Measurements from ENCODE around the gene DDC.

DDC gene

GRCh38 chr7:50409856-50410745 is 155.1 kb downstream of the DDC start:
- Histone ChIP-seq H4K20me1 (ENCODE audit: insufficient read depth, low read length, poor library complexity, severe bottlenecking) (no peaks in the 10 kb centered on the region), H3K79me2 (ENCODE audit: insufficient read depth, low read length) (no peaks in the 10 kb centered on the region), H3F3A (ENCODE audit: low read depth) (no peaks in the 10 kb centered on the region), H3K27me3 (ENCODE audit: insufficient read depth, low read length, poor library complexity, severe bottlenecking) (no peaks in the 10 kb centered on the region), H3K4me1 (ENCODE audit: insufficient read depth, low read length, poor library complexity, severe bottlenecking) (no peaks in the 10 kb centered on the region), H3K4me3 (ENCODE audit: low read length, poor library complexity, severe bottlenecking) (no peak overlapping the region), H3K4me2 (ENCODE audit: low read depth, low read length, poor library complexity, severe bottlenecking) (no peak overlapping the region), H3K9me2 (replicated peaks; ENCODE audit: low read depth, low read length) (no peaks in the 10 kb centered on the region), H3K36me3 (ENCODE audit: insufficient read depth, low read length) (no peaks in the 10 kb centered on the region), H3K9ac (ENCODE audit: low read depth, low read length, poor library complexity, severe bottlenecking) (no peak overlapping the region), H2AFZ (ENCODE audit: low read length) (no peak overlapping the region), H3K9me3 (ENCODE audit: insufficient read depth, low read depth, low read length) (no peaks in the 10 kb centered on the region)
- no peak for TF ChIP-seq EZH2phosphoT487 (IDR thresholded peaks at IDR 0.05; ENCODE audit: borderline replicate concordance)
- TF ChIP-seq, protein P1, sequence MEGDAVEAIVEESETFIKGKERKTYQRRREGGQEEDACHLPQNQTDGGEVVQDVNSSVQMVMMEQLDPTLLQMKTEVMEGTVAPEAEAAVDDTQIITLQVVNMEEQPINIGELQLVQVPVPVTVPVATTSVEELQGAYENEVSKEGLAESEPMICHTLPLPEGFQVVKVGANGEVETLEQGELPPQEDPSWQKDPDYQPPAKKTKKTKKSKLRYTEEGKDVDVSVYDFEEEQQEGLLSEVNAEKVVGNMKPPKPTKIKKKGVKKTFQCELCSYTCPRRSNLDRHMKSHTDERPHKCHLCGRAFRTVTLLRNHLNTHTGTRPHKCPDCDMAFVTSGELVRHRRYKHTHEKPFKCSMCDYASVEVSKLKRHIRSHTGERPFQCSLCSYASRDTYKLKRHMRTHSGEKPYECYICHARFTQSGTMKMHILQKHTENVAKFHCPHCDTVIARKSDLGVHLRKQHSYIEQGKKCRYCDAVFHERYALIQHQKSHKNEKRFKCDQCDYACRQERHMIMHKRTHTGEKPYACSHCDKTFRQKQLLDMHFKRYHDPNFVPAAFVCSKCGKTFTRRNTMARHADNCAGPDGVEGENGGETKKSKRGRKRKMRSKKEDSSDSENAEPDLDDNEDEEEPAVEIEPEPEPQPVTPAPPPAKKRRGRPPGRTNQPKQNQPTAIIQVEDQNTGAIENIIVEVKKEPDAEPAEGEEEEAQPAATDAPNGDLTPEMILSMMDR (conservative IDR thresholded peaks at IDR 0.05; ENCODE audit: low read length): no peak

All from Loucy (cell line).